Endothelial cell of umbilical vein (primary cell): ENCODE results near the gene HOXB7. TPM values are rescaled to one million over a fixed set of nuclear protein-coding genes. Genes with fewer than 3 reads are reported as not detected.

Experiments used
- BruUV-seq: library from RNA; stranded (reverse); fragments of 400-500 nt; replicated peaks from 2 replicates; lab custom pipeline; 2021; lab: Mats Ljungman, UMichigan
- CTCF ChIA-PET: fragments of 300-600, 350-600 bp; sonication (Branson Sonifier 250); formaldehyde crosslinking; loops from one replicate; lab custom pipeline; 2021; ENCODE audit warnings: antibody characterized with exemption, inconsistent platforms; lab: Charles Lee
- POLR2A ChIA-PET: fragments of 300-600, 350-600 bp; sonication (Branson Sonifier 250); formaldehyde crosslinking; loops from one replicate; lab custom pipeline; 2021; ENCODE audit warnings: antibody characterized with exemption, inconsistent platforms; lab: Charles Lee
- DNase-seq: peaks from one replicate; pipeline ENCODE4 v3.0.0-alpha.2; 2011; ENCODE audit warnings: low read depth, low spot score
- FAIRE-seq: peaks from 2 replicates; lab custom pipeline; 2011; peaks lifted over from hg19 to GRCh38; lab: Jason Lieb, UNC
- H2AFZ ChIP-seq: 2 replicates; pipeline ENCODE4 v1.6.0; 2012; ENCODE audit warnings: low read depth, low read length, control low read depth, inconsistent platforms
- H3K27ac ChIP-seq: 2 replicates; pipeline ENCODE4 v1.5.1; 2011; ENCODE audit warnings: low read depth, mild to moderate bottlenecking, control low read depth, low read length, moderate library complexity; ENCODE audit not compliant: insufficient read depth
- H3K27me3 ChIP-seq, 2 experiments: 2 replicates each; pipeline versions ENCODE4 v1.6.0 to v1.6.1; 2011; ENCODE audit warnings: low read length in 2 of 2, mixed read lengths in 1 of 2; ENCODE audit not compliant: control insufficient read depth in 2 of 2, insufficient read depth in 2 of 2
- H3K36me3 ChIP-seq, 2 experiments: 2 replicates in 1 of 2; 3 replicates in 1 of 2; pipeline ENCODE4 v1.5.1; 2011; ENCODE audit warnings: low read length in 2 of 2, mild to moderate bottlenecking in 1 of 2, moderate library complexity in 1 of 2; ENCODE audit not compliant: control insufficient read depth in 2 of 2, insufficient read depth in 2 of 2; ENCODE audit errors: extremely low read depth in 1 of 2
- H3K4me1 ChIP-seq: 3 replicates; pipeline ENCODE4 v1.5.1; 2011; ENCODE audit warnings: mild to moderate bottlenecking, low read length; ENCODE audit not compliant: control insufficient read depth, insufficient read depth; ENCODE audit errors: extremely low read depth
- H3K4me2 ChIP-seq: 2 replicates; pipeline ENCODE4 v1.6.1; 2011; ENCODE audit warnings: low read length, control low read depth, mixed read lengths; ENCODE audit not compliant: insufficient read depth
- H3K4me3 ChIP-seq, 3 experiments: fragments of 200-600 bp in 1 of 3; sonication (generic), shearing (Covaris generic) in 1 of 3; replicated peaks in 1 of 3; 2 replicates each; pipeline ENCODE4 v1.5.1; 2011 to 2016; ENCODE audit warnings: control low read depth in 3 of 3, low read length in 3 of 3, mild to moderate bottlenecking in 2 of 3, inconsistent platforms in 1 of 3, low read depth in 1 of 3, moderate library complexity in 1 of 3; ENCODE audit not compliant: insufficient read depth in 1 of 3
- H3K79me2 ChIP-seq: 2 replicates; pipeline ENCODE4 v1.6.0; 2012; ENCODE audit warnings: low read length, inconsistent platforms; ENCODE audit not compliant: control insufficient read depth, insufficient read depth
- H3K9ac ChIP-seq: replicated peaks from 2 replicates; pipeline ENCODE3; 2011; ENCODE audit warnings: low read length, control low read depth; ENCODE audit not compliant: insufficient read depth; ENCODE audit errors: extremely low read depth
- H3K9me1 ChIP-seq: replicated peaks from 3 replicates; pipeline ENCODE4 v1.6.0; 2011; ENCODE audit warnings: mild to moderate bottlenecking, low read length; ENCODE audit not compliant: control insufficient read depth, insufficient read depth; ENCODE audit errors: extremely low read depth
- H3K9me3 ChIP-seq: replicated peaks from 2 replicates; pipeline ENCODE4 v1.5.1; 2012; ENCODE audit warnings: low read length, inconsistent platforms; ENCODE audit not compliant: control insufficient read depth, insufficient read depth
- H4K20me1 ChIP-seq: replicated peaks from 2 replicates; pipeline ENCODE3; 2011; ENCODE audit warnings: mild to moderate bottlenecking, low read length; ENCODE audit not compliant: control insufficient read depth, insufficient read depth; ENCODE audit errors: extremely low read depth
- EZH2 ChIP-seq: IDR thresholded peaks from 2 replicates; pipeline ENCODE4 v1.6.1; 2012; ENCODE audit warnings: borderline replicate concordance, low read depth, mild to moderate bottlenecking, moderate library complexity, low read length, inconsistent platforms; ENCODE audit not compliant: severe bottlenecking
- JUN ChIP-seq: IDR thresholded peaks from 2 replicates; pipeline ENCODE4 v1.6.1; 2011; ENCODE audit warnings: borderline replicate concordance, low read depth; ENCODE audit not compliant: insufficient read length, insufficient read depth
- MYC ChIP-seq: IDR thresholded peaks from one replicate; pipeline ENCODE4 v1.6.1; 2011; ENCODE audit warnings: mild to moderate bottlenecking, low read depth, low read length
- POLR2AphosphoS5 ChIP-seq: IDR thresholded peaks from 2 replicates; pipeline ENCODE4 v1.6.1; 2012; ENCODE audit warnings: low read depth, mild to moderate bottlenecking, control low read depth, low read length, moderate library complexity; ENCODE audit not compliant: insufficient read depth
- dilution Hi-C: fragments of 300-500 bp; cut with MboI; formaldehyde crosslinking; loops from one replicate; pipeline ENCODE4 v1.15.0; 2019; ENCODE audit warnings: low sequenced_read_pairs; ENCODE audit not compliant: extremely low pct_ligation_motif_present
- intact Hi-C: fragments of 100-400 bp; cut with micrococcal nuclease; formaldehyde crosslinking; loops from one replicate; pipeline ENCODE4 v1.10.0; 2022
- polyA plus RNA-seq, 4 experiments: library from polyadenylated mRNA; depleted of rRNA in 3 of 4; stranded (reverse) in 3 of 4; unstranded in 1 of 4; fragments of >200 nt; gene quantifications; 2 replicates each; pipeline versions ENCODE4 v1.2.1 to v1.2.3, GENCODE V29; 2011 to 2012; ENCODE audit warnings: missing spikeins in 1 of 4
- total RNA-seq: library from RNA; stranded (reverse); gene quantifications from 2 replicates; pipeline ENCODE4 v1.2.3, GENCODE V29; 2021
- TF ChIP-seq, protein P1 (sequence below): IDR thresholded peaks from 2 replicates; pipeline ENCODE4 v1.6.1; 2011; ENCODE audit not compliant: insufficient read depth, insufficient read length
- TF ChIP-seq, protein P2 (sequence below), 2 donors: IDR thresholded peaks; 1 replicate in 1 of 2; 2 replicates in 1 of 2; pipeline ENCODE4 v1.5.1; 2011; ENCODE audit warnings: low read length in 2 of 2, mild to moderate bottlenecking in 2 of 2, moderate library complexity in 2 of 2, control low read depth in 1 of 2, inconsistent platforms in 1 of 2, low read depth in 1 of 2; ENCODE audit not compliant: insufficient read depth in 1 of 2; ENCODE audit errors: extremely low read depth in 1 of 2

The HOXB7 gene
- total and polyA plus RNA-seq, 2 donors (not counting 3 experiments of a cell fraction or from before 2014, with no cell fraction given) = 23.5 to 24.5 TPM

DNA sequence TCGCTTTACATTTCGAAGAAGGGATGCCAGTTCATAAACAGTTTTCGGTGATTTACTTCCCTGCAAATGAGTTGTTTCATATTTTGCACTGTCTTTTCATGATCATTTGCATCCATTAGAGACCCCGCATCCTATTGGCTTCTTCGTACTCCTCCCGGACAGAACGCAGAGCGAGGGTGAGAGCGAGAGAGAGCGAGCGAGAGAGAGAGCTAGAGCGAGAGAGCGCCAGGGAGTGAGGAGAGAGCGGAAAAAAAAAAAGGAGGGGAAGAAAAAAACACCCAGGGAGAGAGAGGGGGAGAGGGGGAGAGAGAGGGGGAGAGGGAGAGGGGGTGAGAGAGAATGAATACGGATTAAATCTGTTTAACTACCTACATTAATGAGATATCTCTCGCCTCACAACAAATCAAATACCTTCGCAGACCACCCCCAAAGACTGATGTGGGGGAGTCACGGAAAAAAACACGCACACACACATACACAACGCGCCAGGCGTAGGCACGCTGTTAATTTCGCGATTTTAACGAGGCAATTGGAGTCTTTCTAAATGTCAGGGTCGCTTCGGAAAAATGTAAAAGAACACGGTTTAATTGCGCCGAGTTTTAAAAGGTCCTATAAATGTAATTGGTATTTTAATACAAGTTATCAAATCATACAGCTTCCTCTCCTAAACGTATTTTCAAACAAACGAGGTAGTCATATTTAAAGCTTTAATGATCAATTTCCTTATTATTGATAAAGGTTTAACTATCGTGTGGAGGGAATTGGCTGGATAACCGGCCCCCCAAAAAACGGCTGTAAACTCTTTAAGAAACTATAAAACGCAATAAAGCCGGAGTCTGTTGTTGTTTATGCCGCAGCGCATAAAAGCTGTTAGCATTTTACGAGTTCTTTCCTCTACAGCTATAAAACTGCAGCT lies 4.5 kb upstream of the HOXB7 start, which contains the start of gene HOXB8:
Gene HOXB8 (minus strand): TSS at position 246 of the 916 bp plus-strand sequence. CDS start 588 bp downstream, outside the sequence.
- CTCF ChIA-PET = interaction anchor here (0.8 to 4.9 kb wide), 15 partner anchors 8 to 463 kb away, joined by 3 to 26 read pairs (median 6); partner anchors contain the start of gene HOXB9
- H3K9me1 ChIP-seq = no peaks in the 10 kb centered on the region
- dilution Hi-C loops (no loop called here), intact Hi-C loops (loop anchor here (5.0 kb wide), 2 partner anchors 463 to 478 kb away; no protein-coding TSS in a partner anchor)
- no peaks in the 10 kb centered on the region for H4K20me1 ChIP-seq
- H3K9me3 ChIP-seq = no peaks in the 10 kb centered on the region
- no peak within 1 kb of the TSS for H3K9ac ChIP-seq
- peaks cover 38 to 49% of the 10 kb centered on the region in 2 experiments for H3K27me3 ChIP-seq
- FAIRE-seq = peak; percentile 43
- POLR2A ChIA-PET = interaction anchor here (1.2 kb wide), 1 partner anchor 11 kb away, joined by 7 read pairs; the partner anchor contains the start of gene HOXB6
- peaks cover 37% of the 10 kb centered on the region for H3K4me1 ChIP-seq
- TF ChIP-seq EZH2 = no peak
- TF ChIP-seq, protein P1, sequence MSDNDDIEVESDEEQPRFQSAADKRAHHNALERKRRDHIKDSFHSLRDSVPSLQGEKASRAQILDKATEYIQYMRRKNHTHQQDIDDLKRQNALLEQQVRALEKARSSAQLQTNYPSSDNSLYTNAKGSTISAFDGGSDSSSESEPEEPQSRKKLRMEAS = no peak
- no peak for TF ChIP-seq JUN
- TF ChIP-seq, protein P2, sequence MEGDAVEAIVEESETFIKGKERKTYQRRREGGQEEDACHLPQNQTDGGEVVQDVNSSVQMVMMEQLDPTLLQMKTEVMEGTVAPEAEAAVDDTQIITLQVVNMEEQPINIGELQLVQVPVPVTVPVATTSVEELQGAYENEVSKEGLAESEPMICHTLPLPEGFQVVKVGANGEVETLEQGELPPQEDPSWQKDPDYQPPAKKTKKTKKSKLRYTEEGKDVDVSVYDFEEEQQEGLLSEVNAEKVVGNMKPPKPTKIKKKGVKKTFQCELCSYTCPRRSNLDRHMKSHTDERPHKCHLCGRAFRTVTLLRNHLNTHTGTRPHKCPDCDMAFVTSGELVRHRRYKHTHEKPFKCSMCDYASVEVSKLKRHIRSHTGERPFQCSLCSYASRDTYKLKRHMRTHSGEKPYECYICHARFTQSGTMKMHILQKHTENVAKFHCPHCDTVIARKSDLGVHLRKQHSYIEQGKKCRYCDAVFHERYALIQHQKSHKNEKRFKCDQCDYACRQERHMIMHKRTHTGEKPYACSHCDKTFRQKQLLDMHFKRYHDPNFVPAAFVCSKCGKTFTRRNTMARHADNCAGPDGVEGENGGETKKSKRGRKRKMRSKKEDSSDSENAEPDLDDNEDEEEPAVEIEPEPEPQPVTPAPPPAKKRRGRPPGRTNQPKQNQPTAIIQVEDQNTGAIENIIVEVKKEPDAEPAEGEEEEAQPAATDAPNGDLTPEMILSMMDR (IDR thresholded peaks at IDR 0.05; ENCODE audit: extremely low read depth in 1 of 2, insufficient read depth in 1 of 2, low read depth in 1 of 2, low read length in 2 of 2) = no peak
- no peak for TF ChIP-seq POLR2AphosphoS5
- TF ChIP-seq MYC = no peak
- BruUV-seq = no TSS peak
- H3K4me3 ChIP-seq = peak within 1 kb of the TSS; percentile 46 to 52 (median 52)
- no peak for DNase-seq
- peak within 1 kb of the TSS; percentile 82 for H3K4me2 ChIP-seq
- H2AFZ ChIP-seq = peak within 1 kb of the TSS; percentile 90
- H3K79me2 ChIP-seq = peaks cover 9% of the 10 kb centered on the region
- H3K36me3 ChIP-seq = no peaks in the 10 kb centered on the region
- H3K27ac ChIP-seq = no peak within 1 kb of the TSS
